Astrocyte (in vitro differentiated cells and primary cell): Measurements from ENCODE around the gene SMIM35. TPM values are rescaled to one million over a fixed set of nuclear protein-coding genes. Genes with fewer than 3 reads are reported as not detected.

ENCODE experiments used
- DNase-seq: peaks from one replicate; pipeline ENCODE4 v3.0.0-alpha.2; 2010; ENCODE audit warnings: low read depth
- FAIRE-seq: peaks from 2 replicates; lab custom pipeline; 2011; peaks lifted over from hg19 to GRCh38; lab: Jason Lieb, UNC
- H2AFZ ChIP-seq: 2 replicates; pipeline ENCODE4 v1.6.0; 2012; ENCODE audit warnings: low read depth, low read length, inconsistent platforms
- H3K27ac ChIP-seq: 2 replicates; pipeline ENCODE4 v1.5.1; 2011; ENCODE audit warnings: low read depth, low read length, inconsistent platforms
- H3K27me3 ChIP-seq: 2 replicates; pipeline ENCODE4 v1.6.0; 2011; ENCODE audit warnings: low read length, inconsistent platforms; ENCODE audit not compliant: insufficient read depth
- H3K36me3 ChIP-seq: 2 replicates; pipeline ENCODE4 v1.5.1; 2011; ENCODE audit warnings: low read length, inconsistent platforms; ENCODE audit not compliant: insufficient read depth
- H3K4me1 ChIP-seq: 2 replicates; pipeline ENCODE4 v1.5.1; 2011; ENCODE audit warnings: low read length, inconsistent platforms; ENCODE audit not compliant: insufficient read depth
- H3K4me2 ChIP-seq: 2 replicates; pipeline ENCODE4 v1.6.0; 2012; ENCODE audit warnings: low read length, inconsistent platforms
- H3K4me3 ChIP-seq: 2 replicates; pipeline ENCODE4 v1.5.1; 2011; ENCODE audit warnings: low read depth, mild to moderate bottlenecking, low read length, inconsistent platforms; ENCODE audit not compliant: insufficient read depth
- H3K79me2 ChIP-seq: 2 replicates; pipeline ENCODE4 v1.6.0; 2012; ENCODE audit warnings: mild to moderate bottlenecking, low read length, inconsistent platforms; ENCODE audit not compliant: insufficient read depth
- H3K9ac ChIP-seq: 2 replicates; pipeline ENCODE4 v1.6.0; 2012; ENCODE audit warnings: mild to moderate bottlenecking, low read length, inconsistent platforms
- H3K9me3 ChIP-seq: 2 replicates; pipeline ENCODE4 v1.5.1; 2012; ENCODE audit warnings: low read depth, mild to moderate bottlenecking, low read length, inconsistent platforms; ENCODE audit not compliant: insufficient read depth
- H4K20me1 ChIP-seq: 2 replicates; pipeline ENCODE4 v1.6.0; 2012; ENCODE audit warnings: low read length, inconsistent platforms; ENCODE audit not compliant: insufficient read depth
- H3K27ac Mint-ChIP-seq: one replicate; pipeline ENCODE4 v1.8.0; 2021; ENCODE audit warnings: mild to moderate bottlenecking, mixed read lengths; ENCODE audit not compliant: unreplicated experiment
- H3K27me3 Mint-ChIP-seq: one replicate; pipeline ENCODE4 v1.8.0; 2021; ENCODE audit warnings: low read depth, mixed read lengths; ENCODE audit not compliant: unreplicated experiment
- H3K36me3 Mint-ChIP-seq: one replicate; pipeline ENCODE4 v1.8.0; 2021; ENCODE audit warnings: low read depth, mixed read lengths; ENCODE audit not compliant: unreplicated experiment
- H3K4me1 Mint-ChIP-seq: one replicate; pipeline ENCODE4 v1.8.0; 2021; ENCODE audit warnings: low read depth, mixed read lengths; ENCODE audit not compliant: unreplicated experiment
- H3K4me3 Mint-ChIP-seq: one replicate; pipeline ENCODE4 v1.8.0; 2021; ENCODE audit warnings: mild to moderate bottlenecking, moderate library complexity, mixed read lengths; ENCODE audit not compliant: unreplicated experiment
- H3K9me3 Mint-ChIP-seq: one replicate; pipeline ENCODE4 v1.8.0; 2021; ENCODE audit warnings: mild to moderate bottlenecking, mixed read lengths; ENCODE audit not compliant: unreplicated experiment
- CTCF ChIP-seq: IDR thresholded peaks from 2 replicates; pipeline ENCODE4 v1.5.1; 2011; ENCODE audit warnings: low read depth, mild to moderate bottlenecking, inconsistent platforms, low read length, moderate library complexity; ENCODE audit not compliant: insufficient read depth
- EZH2 ChIP-seq: IDR thresholded peaks from 2 replicates; pipeline ENCODE4 v1.6.1; 2012; ENCODE audit warnings: mild to moderate bottlenecking, low read length, inconsistent platforms; ENCODE audit not compliant: insufficient read depth
- total RNA-seq: library from RNA; stranded (reverse); gene quantifications from 2 replicates; pipeline ENCODE4 v1.2.1, GENCODE V29; 2021

The SMIM35 gene
- total RNA-seq, 1 donor from 2014 or later: not detected

- DNase-seq (no peak), FAIRE-seq (no peak)
- TF ChIP-seq CTCF: no peak
- no peak for TF ChIP-seq EZH2
- H2AFZ ChIP-seq: no peak overlapping the region
- no peaks in the 10 kb centered on the region for H3K9me3 ChIP-seq
- Mint-ChIP-seq H3K9me3 (peaks cover 6% of the 10 kb centered on the region), H3K27ac (no peak overlapping the region), H3K4me3 (no peak overlapping the region), H3K4me1 (no peaks in the 10 kb centered on the region), H3K27me3 (peaks cover 48% of the 10 kb centered on the region), H3K36me3 (peaks cover 1% of the 10 kb centered on the region)
- no peaks in the 10 kb centered on the region for H3K79me2 ChIP-seq
- no peaks in the 10 kb centered on the region for H3K4me1 ChIP-seq
- no peak overlapping the region for H3K4me2 ChIP-seq
- no peak overlapping the region for H3K27ac ChIP-seq
- H3K27me3 ChIP-seq: peaks cover 2% of the 10 kb centered on the region
- H3K9ac ChIP-seq: no peak overlapping the region
- no peaks in the 10 kb centered on the region for H4K20me1 ChIP-seq
- H3K36me3 ChIP-seq: no peaks in the 10 kb centered on the region
- no peak overlapping the region for H3K4me3 ChIP-seq
These were observed 16.0 kb upstream of the SMIM35 start for GRCh38 chr11:118102721-118103261.

GRCh38 chr11:118100691-118101232, 14.0 kb upstream of the SMIM35 start:
- no peak overlapping the region for H3K4me2 ChIP-seq
- peaks cover 2% of the 10 kb centered on the region for H3K27me3 ChIP-seq
- H3K79me2 ChIP-seq: no peaks in the 10 kb centered on the region
- FAIRE-seq (no peak), DNase-seq (no peak)
- H2AFZ ChIP-seq: no peak overlapping the region
- Mint-ChIP-seq H3K9me3 (peaks cover 6% of the 10 kb centered on the region), H3K27me3 (peaks cover 60% of the 10 kb centered on the region), H3K4me3 (no peak overlapping the region), H3K36me3 (peaks cover 1% of the 10 kb centered on the region), H3K4me1 (no peaks in the 10 kb centered on the region), H3K27ac (no peak overlapping the region)
- no peak overlapping the region for H3K9ac ChIP-seq
- no peaks in the 10 kb centered on the region for H4K20me1 ChIP-seq
- TF ChIP-seq EZH2 (no peak), CTCF (no peak)
- H3K4me3 ChIP-seq: no peak overlapping the region
- H3K4me1 ChIP-seq: no peaks in the 10 kb centered on the region
- no peaks in the 10 kb centered on the region for H3K9me3 ChIP-seq
- no peak overlapping the region for H3K27ac ChIP-seq
- no peaks in the 10 kb centered on the region for H3K36me3 ChIP-seq

DNA sequence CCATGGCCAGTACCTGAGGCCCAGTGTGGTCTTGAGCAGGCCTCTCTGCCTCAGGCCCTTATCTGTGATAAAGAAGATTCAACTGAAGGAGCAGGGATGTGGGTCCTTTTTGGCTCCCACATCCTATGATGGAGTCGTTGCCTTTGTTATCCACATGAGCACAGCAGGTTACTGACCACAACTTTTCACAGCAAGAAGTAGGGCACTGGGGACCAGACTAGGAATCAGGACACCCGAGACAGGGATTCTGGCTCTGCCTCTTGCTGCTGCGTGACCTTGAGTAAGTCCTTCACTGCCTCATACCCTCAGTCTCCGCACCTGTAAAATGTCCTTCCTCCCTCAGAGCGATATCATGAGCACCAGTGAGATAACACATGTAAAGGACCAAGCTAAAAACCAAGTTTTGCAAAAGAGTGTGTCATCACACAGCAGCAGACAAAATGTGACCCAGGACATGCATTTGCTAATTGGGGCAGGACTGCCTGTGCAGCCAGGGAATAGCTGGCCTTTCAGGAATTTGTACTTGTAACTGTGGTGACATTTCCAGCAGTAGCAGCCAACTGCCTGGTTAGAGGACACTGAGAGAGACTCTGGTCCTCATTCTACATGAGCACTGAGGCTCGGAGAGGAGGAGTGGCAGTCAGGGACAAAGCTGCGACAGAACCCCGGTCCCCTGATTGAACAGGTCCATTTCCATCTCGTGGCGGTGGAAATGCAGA, 13.2 kb upstream of the SMIM35 start:
- Mint-ChIP-seq H3K4me1 (no peaks in the 10 kb centered on the region), H3K36me3 (peaks cover 1% of the 10 kb centered on the region), H3K9me3 (peaks cover 4% of the 10 kb centered on the region), H3K4me3 (no peak overlapping the region), H3K27me3 (peaks cover 63% of the 10 kb centered on the region), H3K27ac (no peak overlapping the region)
- Histone ChIP-seq H3K9ac (no peak overlapping the region), H3K9me3 (no peaks in the 10 kb centered on the region), H4K20me1 (no peaks in the 10 kb centered on the region), H3K79me2 (no peaks in the 10 kb centered on the region), H3K27me3 (peaks cover 8% of the 10 kb centered on the region), H3K4me1 (no peaks in the 10 kb centered on the region), H3K4me3 (no peak overlapping the region), H3K4me2 (no peak overlapping the region), H3K27ac (no peak overlapping the region), H3K36me3 (no peaks in the 10 kb centered on the region), H2AFZ (no peak overlapping the region)
- no peak for DNase-seq
- no peak for TF ChIP-seq CTCF
- no peak for TF ChIP-seq EZH2
- no peak for FAIRE-seq
